Suprapubic skin (tissue), 4 donors: Measurements from ENCODE around the gene BST1. TPM values are rescaled to one million over a fixed set of nuclear protein-coding genes. Genes with fewer than 3 reads are reported as not detected.
"Not testable (repeated sequence)": the region's sequence is repeated elsewhere in the genome, so short reads cannot be mapped to it uniquely, and the experiment has no call there.

Experiments used
- DNase-seq, 2 donors: peaks; one replicate each; pipeline ENCODE4 v3.0.0-alpha.2; 2019; ENCODE audit warnings: low spot score in 2 of 2
- H3K27ac ChIP-seq: fragments of 200-600 bp; sonication (generic); one replicate; pipeline ENCODE4 v1.5.1; 2019
- H3K27me3 ChIP-seq: fragments of 200-600 bp; sonication (generic); one replicate; pipeline ENCODE4 v1.5.1; 2019
- H3K36me3 ChIP-seq: fragments of 200-600 bp; sonication (generic); one replicate; pipeline ENCODE4 v1.5.1; 2019
- H3K4me1 ChIP-seq: fragments of 200-600 bp; sonication (generic); one replicate; pipeline ENCODE4 v1.5.1; 2019
- H3K4me3 ChIP-seq: fragments of 200-600 bp; sonication (generic); one replicate; pipeline ENCODE4 v1.5.1; 2019; ENCODE audit warnings: mild to moderate bottlenecking
- H3K9me3 ChIP-seq: fragments of 200-600 bp; sonication (generic); one replicate; pipeline ENCODE4 v1.5.1; 2019
- EP300 ChIP-seq: sonication (generic); formaldehyde crosslinking; IDR thresholded peaks from one replicate; pipeline ENCODE4 v1.6.1; 2017; ENCODE audit warnings: antibody characterized with exemption
- POLR2A ChIP-seq, 2 donors: fragments of 450-650 bp; IDR thresholded peaks; one replicate each; pipeline ENCODE4 v1.6.1; 2017; ENCODE audit warnings: antibody characterized with exemption in 2 of 2, mild to moderate bottlenecking in 2 of 2, moderate library complexity in 2 of 2
- POLR2AphosphoS5 ChIP-seq, 3 donors: sonication (generic); formaldehyde crosslinking; IDR thresholded peaks; one replicate each; pipeline ENCODE4 v1.6.1; 2017; ENCODE audit warnings: antibody characterized with exemption in 3 of 3
- WGBS: methylation state at CpG from one replicate; pipeline ENCODE4 v1.1.5; 2018; 5-methylcytosine and 5-hydroxymethylcytosine counted together
- total RNA-seq, 4 donors: library from RNA; depleted of rRNA; stranded (reverse); fragments of >200 nt; gene quantifications; one replicate each; pipeline ENCODE4 v1.1.0, GENCODE V29; 2016
- TF ChIP-seq, protein P1 (sequence below), 2 donors: fragments of 200-600 bp in 1 of 2; fragments of 450-650 bp in 1 of 2; sonication (generic) in 1 of 2; IDR thresholded peaks; one replicate each; pipeline ENCODE4 v1.5.1; 2016 to 2019; ENCODE audit warnings: antibody characterized with exemption in 2 of 2, mild to moderate bottlenecking in 1 of 2, moderate library complexity in 1 of 2

Gene BST1
- total RNA-seq, 4 donors from 2014 or later: 2.2 to 8.4 (median 4.0) TPM

DNA sequence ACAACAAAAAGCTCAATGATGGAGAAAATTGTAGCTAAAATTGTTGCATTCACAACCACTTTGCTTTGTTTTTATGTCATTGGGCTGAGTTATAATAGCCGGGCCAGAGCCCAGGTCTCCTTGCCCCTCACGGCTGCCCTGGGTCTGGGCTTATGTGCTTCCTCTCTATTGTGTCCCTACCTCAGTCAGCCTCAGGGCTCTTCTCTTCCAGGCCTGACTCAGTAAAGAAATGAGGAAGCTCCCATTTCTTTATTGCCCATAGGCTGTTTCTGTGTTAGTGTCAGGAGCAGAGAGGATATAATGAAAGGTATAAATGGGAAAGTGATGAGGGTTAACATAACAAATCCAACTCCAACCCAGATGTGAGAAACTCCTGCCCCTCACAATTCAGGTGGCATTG lies 18.0 kb downstream of the BST1 start:
- Histone ChIP-seq H3K4me3 (no peak overlapping the region), H3K27me3 (no peaks in the 10 kb centered on the region), H3K9me3 (no peaks in the 10 kb centered on the region), H3K4me1 (no peaks in the 10 kb centered on the region), H3K27ac (no peak overlapping the region), H3K36me3 (no peaks in the 10 kb centered on the region)
- DNase-seq: no peak
- no peak for TF ChIP-seq EP300
- TF ChIP-seq POLR2AphosphoS5 (IDR thresholded peaks at IDR 0.05): no peak
- TF ChIP-seq POLR2A (IDR thresholded peaks at IDR 0.05): no peak
- TF ChIP-seq, protein P1, sequence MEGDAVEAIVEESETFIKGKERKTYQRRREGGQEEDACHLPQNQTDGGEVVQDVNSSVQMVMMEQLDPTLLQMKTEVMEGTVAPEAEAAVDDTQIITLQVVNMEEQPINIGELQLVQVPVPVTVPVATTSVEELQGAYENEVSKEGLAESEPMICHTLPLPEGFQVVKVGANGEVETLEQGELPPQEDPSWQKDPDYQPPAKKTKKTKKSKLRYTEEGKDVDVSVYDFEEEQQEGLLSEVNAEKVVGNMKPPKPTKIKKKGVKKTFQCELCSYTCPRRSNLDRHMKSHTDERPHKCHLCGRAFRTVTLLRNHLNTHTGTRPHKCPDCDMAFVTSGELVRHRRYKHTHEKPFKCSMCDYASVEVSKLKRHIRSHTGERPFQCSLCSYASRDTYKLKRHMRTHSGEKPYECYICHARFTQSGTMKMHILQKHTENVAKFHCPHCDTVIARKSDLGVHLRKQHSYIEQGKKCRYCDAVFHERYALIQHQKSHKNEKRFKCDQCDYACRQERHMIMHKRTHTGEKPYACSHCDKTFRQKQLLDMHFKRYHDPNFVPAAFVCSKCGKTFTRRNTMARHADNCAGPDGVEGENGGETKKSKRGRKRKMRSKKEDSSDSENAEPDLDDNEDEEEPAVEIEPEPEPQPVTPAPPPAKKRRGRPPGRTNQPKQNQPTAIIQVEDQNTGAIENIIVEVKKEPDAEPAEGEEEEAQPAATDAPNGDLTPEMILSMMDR (IDR thresholded peaks at IDR 0.05): no peak
- WGBS: 94% methylated on average over 2 of the region's 2 CpGs

DNA sequence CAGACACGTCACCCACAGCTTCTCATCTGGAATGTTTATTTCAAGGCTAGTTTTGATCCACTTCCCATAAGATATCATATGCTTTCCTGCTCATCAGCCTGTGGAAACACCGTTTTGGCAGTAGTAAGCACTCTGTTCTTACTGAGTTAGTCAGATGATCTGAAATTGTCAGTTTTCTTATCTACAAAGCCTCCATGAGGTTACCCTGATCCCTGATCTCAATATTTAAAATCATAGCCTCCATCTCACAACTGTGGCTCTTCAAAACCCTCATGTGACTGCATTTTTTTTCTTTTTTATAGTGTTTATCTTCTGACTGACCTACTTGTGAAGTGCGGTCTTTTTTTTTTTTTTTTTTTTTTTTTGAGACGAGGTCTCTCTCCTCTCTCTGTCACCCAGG lies 22.7 kb downstream of the BST1 start:
- Histone ChIP-seq H3K27me3 (no peaks in the 10 kb centered on the region), H3K27ac (no peak overlapping the region), H3K9me3 (no peaks in the 10 kb centered on the region), H3K36me3 (no peaks in the 10 kb centered on the region), H3K4me3 (no peak overlapping the region), H3K4me1 (no peaks in the 10 kb centered on the region)
- DNase-seq: no peak
- TF ChIP-seq POLR2AphosphoS5 (IDR thresholded peaks at IDR 0.05): no peak
- TF ChIP-seq EP300: no peak
- TF ChIP-seq POLR2A (IDR thresholded peaks at IDR 0.05): no peak
- TF ChIP-seq, protein P1 (IDR thresholded peaks at IDR 0.05): no peak
- WGBS: 65% methylated on average over 4 of the region's 4 CpGs

DNA sequence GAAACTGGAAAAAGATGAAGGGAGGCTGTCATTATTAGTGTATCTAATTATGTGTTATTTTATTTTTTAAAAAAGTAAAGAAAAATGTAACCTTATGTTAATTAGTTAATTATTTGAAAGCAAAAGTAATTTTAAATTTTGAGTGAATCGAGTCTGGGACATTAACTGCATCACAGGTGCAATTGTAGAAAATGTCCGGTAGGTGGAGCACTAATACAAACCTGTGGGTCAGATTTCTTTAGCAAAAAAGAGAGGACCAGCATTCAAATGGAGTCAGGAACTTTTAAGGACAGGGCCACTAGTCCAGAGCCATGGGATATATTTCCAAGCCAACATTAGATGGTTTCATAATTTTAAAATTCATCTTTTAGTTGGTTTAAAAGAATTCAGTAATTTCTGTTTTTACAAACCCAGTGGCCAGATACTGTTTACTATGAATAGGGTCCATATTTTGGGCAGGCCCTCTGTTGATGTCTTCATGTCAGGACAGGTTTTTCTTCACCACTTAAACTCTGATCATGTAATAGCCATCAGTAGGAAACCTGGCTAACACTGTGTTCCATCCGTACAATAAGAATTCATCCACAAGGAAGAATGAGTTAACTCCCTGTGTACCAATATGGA lies 27.2 kb downstream of the BST1 start:
- DNase-seq: no peak
- WGBS: 23% methylated on average over 3 of the region's 3 CpGs
- no peaks in the 10 kb centered on the region for H3K36me3 ChIP-seq
- no peak overlapping the region for H3K4me3 ChIP-seq
- no peaks in the 10 kb centered on the region for H3K9me3 ChIP-seq
- no peak overlapping the region for H3K27ac ChIP-seq
- H3K27me3 ChIP-seq: no peaks in the 10 kb centered on the region
- H3K4me1 ChIP-seq: no peaks in the 10 kb centered on the region
- TF ChIP-seq, protein P1 (IDR thresholded peaks at IDR 0.05): peak; percentile 75 to 77
- no peak for TF ChIP-seq POLR2AphosphoS5 (IDR thresholded peaks at IDR 0.05)

DNA sequence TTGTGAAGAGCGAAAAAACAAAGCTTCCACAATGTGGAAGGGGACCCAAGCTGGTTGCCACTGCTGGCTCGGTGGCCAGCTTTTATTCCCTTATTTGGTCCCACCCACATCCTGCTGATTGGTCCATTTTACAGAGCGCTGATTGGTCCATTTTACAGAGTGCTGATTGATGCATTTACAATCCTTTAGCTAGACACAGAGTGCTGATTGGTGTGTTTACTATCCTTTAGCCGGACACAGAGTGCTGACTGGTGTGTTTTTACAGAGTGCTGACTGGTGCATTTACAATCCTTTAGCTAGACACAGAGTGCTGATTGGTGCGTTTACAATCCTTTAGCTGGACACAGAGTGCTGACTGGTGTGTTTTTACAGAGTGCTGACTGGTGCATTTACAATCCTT lies 30.2 kb downstream of the BST1 start:
- 73% methylated on average over 4 of the region's 5 CpGs for WGBS
- H3K4me1 ChIP-seq, H3K27me3 ChIP-seq, H3K36me3 ChIP-seq, H3K4me3 ChIP-seq, H3K9me3 ChIP-seq, DNase-seq, H3K27ac ChIP-seq: not testable (repeated sequence)

DNA sequence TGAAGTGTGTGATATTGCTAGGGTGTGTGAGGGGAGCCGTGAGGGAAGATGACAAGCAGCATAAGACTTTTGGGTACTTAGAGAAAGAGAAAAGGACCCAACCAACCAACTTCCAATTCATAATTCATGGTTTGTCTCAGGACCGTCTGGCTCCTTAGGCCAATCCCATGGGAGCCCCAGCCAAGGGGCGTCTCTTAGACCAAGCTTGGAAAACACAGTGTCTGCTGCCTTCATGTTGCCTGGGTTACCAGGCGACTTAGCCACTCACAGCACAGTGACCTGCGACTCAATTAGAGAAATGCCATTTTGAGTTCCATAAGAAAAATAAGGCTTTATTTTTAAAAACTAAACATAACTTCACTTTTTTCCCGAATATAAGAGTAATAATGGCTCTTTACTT lies 32.7 kb downstream of the BST1 start:
- Histone ChIP-seq H3K4me3 (no peak overlapping the region), H3K4me1 (no peaks in the 10 kb centered on the region), H3K36me3 (no peaks in the 10 kb centered on the region), H3K27ac (no peak overlapping the region), H3K27me3 (no peaks in the 10 kb centered on the region), H3K9me3 (no peaks in the 10 kb centered on the region)
- no peak for TF ChIP-seq POLR2A (IDR thresholded peaks at IDR 0.05)
- no peak for TF ChIP-seq POLR2AphosphoS5 (IDR thresholded peaks at IDR 0.05)
- TF ChIP-seq, protein P1 (IDR thresholded peaks at IDR 0.05): no peak
- TF ChIP-seq EP300: no peak
- DNase-seq: no peak
- WGBS: 81% methylated on average over 6 of the region's 6 CpGs

DNA sequence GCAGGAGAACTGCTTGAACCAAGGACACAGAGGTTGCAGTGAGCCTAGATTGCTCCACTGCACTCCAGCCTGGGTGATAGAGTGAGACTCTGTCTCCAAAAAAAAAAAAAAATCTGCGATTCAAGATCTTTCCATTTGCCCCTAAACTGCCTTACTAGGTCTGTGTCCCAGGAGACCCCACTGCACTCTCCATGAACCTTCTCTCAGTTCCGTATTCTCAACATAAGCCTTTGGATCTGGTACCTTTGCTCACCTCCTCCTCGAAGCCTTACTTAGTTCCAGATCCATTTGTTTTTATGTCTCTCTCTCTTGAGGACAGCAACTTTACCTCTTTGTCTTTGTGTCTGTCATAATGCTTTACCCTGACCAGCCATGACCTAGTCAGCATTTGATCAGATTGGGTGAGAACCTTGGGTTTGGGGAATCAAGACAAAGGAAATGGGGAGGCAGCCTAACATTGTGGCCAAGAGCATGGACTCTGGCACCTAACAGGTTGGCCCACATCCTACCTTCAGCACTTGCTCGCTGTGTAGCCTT lies 33.7 kb downstream of the BST1 start:
- peaks cover 4% of the 10 kb centered on the region for H3K9me3 ChIP-seq
- no peak for DNase-seq
- H3K4me1 ChIP-seq: no peaks in the 10 kb centered on the region
- no peaks in the 10 kb centered on the region for H3K36me3 ChIP-seq
- H3K27me3 ChIP-seq: no peaks in the 10 kb centered on the region
- WGBS: 72% methylated on average over 4 of the region's 4 CpGs
- no peak overlapping the region for H3K4me3 ChIP-seq
- no peak overlapping the region for H3K27ac ChIP-seq
- TF ChIP-seq POLR2A (IDR thresholded peaks at IDR 0.05): no peak
- TF ChIP-seq POLR2AphosphoS5 (IDR thresholded peaks at IDR 0.05): no peak
- TF ChIP-seq, protein P1 (IDR thresholded peaks at IDR 0.05): no peak
- no peak for TF ChIP-seq EP300
